GM21529 (cell line): Measurements from ENCODE around the gene SPIB.
"Not testable (repeated sequence)": the region's sequence is repeated elsewhere in the genome, so short reads cannot be mapped to it uniquely, and the experiment has no call there.

Source experiments
- ATAC-seq: cut with Tn5 transposase; IDR thresholded peaks from one replicate; pipeline ENCODE4 v1.9.1; 2021; ENCODE audit not compliant: unreplicated experiment

The SPIB gene

GRCh38 chr19:50435221-50435620 lies 16.5 kb downstream of the SPIB start:
- no peak for ATAC-seq

DNA sequence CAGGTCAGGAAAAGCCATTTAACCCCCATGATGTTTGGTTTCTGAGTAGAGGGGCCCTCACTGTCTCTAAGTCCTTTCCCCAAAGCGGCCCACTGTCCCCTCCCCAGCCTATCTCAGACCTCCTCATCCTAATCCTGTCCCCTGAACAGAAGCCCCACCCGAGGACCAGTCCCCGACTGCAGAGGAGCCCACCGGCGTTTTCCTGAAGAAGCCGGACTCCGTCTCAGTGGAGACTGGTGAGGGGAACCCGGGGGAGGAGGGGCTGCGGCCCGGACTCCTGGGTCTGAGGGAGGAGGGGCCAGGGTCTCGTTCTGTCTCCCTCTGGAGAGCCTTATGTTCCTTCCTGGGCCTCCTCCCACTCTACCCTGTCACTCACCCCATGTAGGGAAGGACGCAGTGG lies 16.9 kb downstream of the SPIB start:
- no peak for ATAC-seq

DNA sequence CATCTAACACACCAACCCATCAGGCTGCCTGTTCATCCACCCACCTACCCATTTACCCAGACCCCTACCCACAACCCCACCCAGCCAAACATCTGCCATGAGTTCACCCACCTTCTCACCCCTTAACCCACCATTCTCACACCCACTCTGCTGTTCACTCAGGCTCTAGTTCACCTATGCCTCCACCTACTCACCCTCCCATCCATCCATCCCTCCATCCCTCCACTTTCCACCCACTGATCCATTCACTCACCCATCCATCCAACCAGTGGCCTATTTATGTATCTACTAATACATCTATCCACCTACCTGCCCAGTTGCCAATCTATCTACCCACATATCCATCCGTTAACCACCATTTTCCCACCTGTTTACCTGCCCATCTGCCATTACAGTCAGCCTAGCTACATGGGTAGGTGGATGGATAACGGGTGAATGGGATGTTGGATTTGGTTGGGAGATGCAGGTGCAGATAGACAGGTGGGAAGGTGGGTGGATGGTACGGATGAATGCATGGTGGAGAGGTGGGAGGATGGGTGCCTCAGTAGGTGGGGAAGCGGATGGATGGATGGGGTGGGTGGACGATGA lies 19.2 kb downstream of the SPIB start:
- no peak for ATAC-seq

- ATAC-seq = not testable (repeated sequence)
Observed at GRCh38 chr19:50439130-50439529, 20.4 kb downstream of the SPIB start.

GRCh38 chr19:50444059-50444458 lies 25.3 kb downstream of the SPIB start:
- no peak for ATAC-seq

- no peak for ATAC-seq
Observed at GRCh38 chr19:50447053-50447452, 28.3 kb downstream of the SPIB start.

- no peak for ATAC-seq
Observed at GRCh38 chr19:50447750-50448149, 29.0 kb downstream of the SPIB start.

GRCh38 chr19:50449236-50449899 lies 30.6 kb downstream of the SPIB start:
- no peak for ATAC-seq

DNA sequence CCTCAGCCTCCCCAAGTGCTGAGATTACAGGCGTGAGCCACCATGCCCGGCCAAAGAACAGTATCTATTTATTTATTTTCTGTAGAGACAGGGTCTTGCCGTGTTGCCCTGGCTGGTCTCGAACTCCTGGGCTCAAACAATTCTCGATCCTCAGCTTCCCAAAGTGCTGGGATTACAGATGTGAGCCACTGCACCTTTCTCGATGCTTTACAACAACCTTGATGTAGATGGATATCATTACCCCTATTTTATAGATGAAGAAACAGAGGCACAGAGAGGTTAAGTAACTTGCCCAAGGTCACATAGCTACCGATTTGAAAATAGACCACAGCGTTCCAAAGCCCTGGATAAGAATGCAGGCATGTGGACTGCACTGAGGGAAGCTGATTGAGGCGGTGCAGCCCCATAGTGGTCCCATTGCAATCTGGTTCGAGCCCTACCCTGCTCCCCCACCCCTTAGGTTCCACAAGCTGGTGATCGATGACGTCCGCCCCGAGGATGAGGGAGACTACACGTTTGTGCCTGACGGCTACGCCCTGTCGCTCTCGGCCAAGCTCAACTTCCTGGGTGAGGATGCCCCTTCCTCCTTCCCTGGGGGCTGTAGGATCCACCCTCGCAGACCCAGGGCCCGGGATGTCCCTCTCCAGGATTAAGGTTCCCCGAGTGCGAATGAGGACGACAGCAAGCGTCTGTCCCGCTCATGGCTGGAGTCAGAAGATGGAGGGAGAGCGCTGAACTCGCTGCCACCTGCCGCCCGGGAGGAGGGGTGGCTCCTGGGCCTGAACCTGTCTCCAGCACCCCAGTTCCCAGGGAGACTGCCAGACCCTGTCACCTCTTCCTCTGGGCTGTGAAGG lies 31.9 kb downstream of the SPIB start:
- ATAC-seq = no peak

DNA sequence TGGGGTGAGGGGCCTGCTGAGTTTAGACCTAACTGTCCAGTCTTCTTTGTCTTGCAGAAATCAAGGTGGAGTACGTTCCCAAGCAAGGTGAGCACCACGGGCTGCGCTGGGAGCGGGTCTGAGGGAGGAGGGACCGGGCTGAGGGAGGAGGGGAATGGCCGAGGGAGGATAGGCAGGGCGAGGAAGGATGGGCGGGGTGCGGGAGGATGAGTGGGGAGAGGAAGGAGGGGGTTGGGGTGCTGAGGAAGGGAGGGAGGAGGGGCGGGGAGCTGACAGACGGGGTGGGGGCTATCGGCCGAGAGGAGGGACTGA lies 32.4 kb downstream of the SPIB start:
- no peak for ATAC-seq

GRCh38 chr19:50453243-50453642 lies 34.5 kb downstream of the SPIB start:
- no peak for ATAC-seq

DNA sequence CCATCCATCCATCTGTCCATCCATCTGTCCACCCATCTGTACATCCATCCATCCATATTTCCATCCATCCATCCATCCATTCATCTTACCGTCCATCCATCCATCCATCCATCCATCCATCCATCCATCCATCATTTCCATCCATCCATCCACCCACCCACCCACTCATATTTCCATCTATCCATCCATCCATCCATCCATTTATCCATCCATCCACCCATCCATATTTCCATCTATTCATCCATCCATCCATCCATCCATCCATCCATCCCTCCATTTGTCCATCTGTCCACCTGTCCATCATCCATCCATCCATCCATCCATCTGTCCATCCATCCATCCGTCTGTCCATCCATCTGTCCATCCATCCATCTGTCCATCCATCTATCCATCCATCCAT lies 37.3 kb downstream of the SPIB start:
- no peak for ATAC-seq

GRCh38 chr19:50457300-50457699 lies 38.6 kb downstream of the SPIB start:
- ATAC-seq = no peak

GRCh38 chr19:50458396-50459066 lies 39.8 kb downstream of the SPIB start:
- no peak for ATAC-seq

DNA sequence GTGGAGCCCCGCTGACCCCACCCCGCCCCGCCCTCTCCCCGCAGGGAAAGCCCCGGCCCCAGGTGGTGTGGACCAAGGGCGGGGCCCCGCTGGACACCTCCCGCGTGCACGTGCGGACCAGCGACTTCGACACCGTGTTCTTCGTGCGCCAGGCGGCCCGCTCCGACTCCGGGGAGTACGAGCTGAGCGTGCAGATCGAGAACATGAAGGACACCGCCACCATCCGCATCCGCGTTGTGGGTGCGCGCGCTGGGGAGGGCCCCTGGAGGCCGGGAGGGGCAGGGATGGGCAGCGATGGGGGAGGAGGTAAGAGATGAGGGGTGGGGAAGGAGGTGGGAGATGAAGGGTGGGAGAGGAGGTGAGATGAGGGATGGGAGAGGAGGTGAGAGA lies 40.3 kb downstream of the SPIB start:
- no peak for ATAC-seq

DNA sequence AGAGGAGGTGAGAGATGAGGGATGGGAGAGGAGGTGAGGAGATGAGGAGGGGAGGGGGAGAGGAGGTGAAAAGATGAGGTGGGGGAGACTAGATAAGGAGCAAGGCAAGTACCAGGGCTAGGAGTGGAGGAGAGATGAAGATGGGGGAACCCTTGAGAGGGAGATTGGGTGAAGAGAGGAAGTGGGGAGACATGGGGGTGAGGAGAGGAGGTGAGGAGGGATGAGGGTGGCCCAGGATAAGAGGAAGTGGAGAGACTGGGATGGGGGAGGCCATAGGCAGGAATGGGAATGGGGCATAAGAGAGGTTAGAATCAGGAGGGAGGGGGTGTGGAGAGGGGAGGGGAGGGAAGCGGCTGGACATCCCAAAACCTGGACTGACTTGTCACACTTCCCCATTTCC lies 40.9 kb downstream of the SPIB start:
- ATAC-seq = no peak

- ATAC-seq = peak; percentile 65
Observed at GRCh38 chr19:50460161-50460765, 41.5 kb downstream of the SPIB start.

GRCh38 chr19:50461066-50461875 lies 42.5 kb downstream of the SPIB start:
- ATAC-seq = no peak

- no peak for ATAC-seq
Observed at GRCh38 chr19:50462970-50463369, 44.2 kb downstream of the SPIB start.

DNA sequence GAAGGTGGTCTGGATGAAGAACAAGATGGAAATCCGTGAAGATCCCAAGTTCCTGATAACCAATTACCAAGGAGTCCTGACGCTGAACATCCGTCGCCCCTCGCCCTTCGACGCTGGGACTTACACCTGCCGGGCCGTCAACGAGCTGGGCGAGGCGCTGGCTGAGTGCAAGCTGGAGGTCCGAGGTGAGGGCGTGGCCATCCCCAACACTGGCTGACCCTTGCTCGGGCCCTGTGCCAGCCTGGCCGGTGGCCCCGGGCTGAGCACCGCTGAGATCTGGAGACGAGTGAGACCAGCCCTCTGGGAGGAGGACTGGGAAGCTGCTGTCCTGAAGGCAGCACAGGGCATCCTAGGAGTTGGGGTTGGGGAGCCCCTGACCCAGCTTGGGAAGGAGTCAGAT lies 45.6 kb downstream of the SPIB start:
- ATAC-seq = no peak

DNA sequence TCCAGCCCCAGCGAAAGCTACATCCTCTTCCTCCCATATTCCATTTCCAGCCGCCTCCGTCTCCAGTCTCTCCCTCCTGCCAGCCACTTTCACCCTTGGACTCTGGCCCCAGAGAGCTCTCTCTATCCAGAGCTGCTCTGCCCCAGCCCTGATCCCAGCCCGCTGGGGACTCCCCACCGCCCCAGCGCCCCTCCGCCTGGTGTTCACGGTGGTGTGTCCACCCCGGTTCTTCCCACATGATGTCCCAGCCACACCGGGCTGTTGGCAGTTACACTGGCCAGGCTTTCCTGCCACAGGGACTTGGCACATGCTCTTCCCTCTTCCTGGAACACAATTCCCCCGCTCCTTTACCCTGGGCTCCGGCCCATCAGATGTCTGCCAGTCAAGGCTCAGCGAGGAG lies 46.3 kb downstream of the SPIB start:
- ATAC-seq = no peak
